WTC11 (cell line): ENCODE data around the gene RASA1. TPM values are rescaled to one million over a fixed set of nuclear protein-coding genes. Genes with fewer than 3 reads are reported as not detected.
A peak's percentile ranks its signal among the peaks of the same experiment; 100 is the strongest.

ENCODE experiments used
- ATAC-seq: fragments of 200-7000 bp; cut with Tn5 transposase; 2 replicates; pipeline ENCODE4 v1.10.0; 2021; ENCODE audit warnings: mild to moderate bottlenecking, moderate library complexity
- CTCF ChIA-PET: fragments of 300-600 bp; sonication (Branson Sonifier 250); formaldehyde crosslinking; loops from one replicate; lab custom pipeline; 2021; ENCODE audit warnings: antibody characterized with exemption; lab: Charles Lee
- POLR2A ChIA-PET: fragments of 350-600 bp; sonication (Branson Sonifier 250); formaldehyde crosslinking; loops from one replicate; lab custom pipeline; 2021; ENCODE audit warnings: antibody characterized with exemption; lab: Charles Lee
- DNase-seq: peaks from one replicate; pipeline ENCODE4 v3.0.0; 2021; ENCODE audit warnings: low spot score
- H3K27ac Mint-ChIP-seq: 2 replicates; pipeline ENCODE4 v1.8.0; 2021; ENCODE audit warnings: mixed read lengths
- H3K27me3 Mint-ChIP-seq: 2 replicates; pipeline ENCODE4 v1.8.0; 2021; ENCODE audit warnings: low read depth, mild to moderate bottlenecking, moderate library complexity, mixed read lengths
- H3K36me3 Mint-ChIP-seq: 2 replicates; pipeline ENCODE4 v1.8.0; 2021; ENCODE audit warnings: mixed read lengths
- H3K4me1 Mint-ChIP-seq: 2 replicates; pipeline ENCODE4 v1.8.0; 2022; ENCODE audit warnings: mixed read lengths
- H3K4me3 Mint-ChIP-seq: 2 replicates; pipeline ENCODE4 v1.8.0; 2021; ENCODE audit warnings: mild to moderate bottlenecking, moderate library complexity, mixed read lengths
- H3K9me3 Mint-ChIP-seq: 2 replicates; pipeline ENCODE4 v1.8.0; 2021; ENCODE audit warnings: mixed read lengths
- CBFB ChIP-seq: sonication (generic); formaldehyde crosslinking; IDR thresholded peaks from 2 replicates; pipeline ENCODE4 v1.8.1; 2022; ENCODE audit warnings: mild to moderate bottlenecking, low read depth, missing genetic modification reagents
- EMX1 ChIP-seq: fragments of 250-450 bp; sonication (Bioruptor Pico); IDR thresholded peaks from 2 replicates; pipeline ENCODE4 v1.8.0; 2021; ENCODE audit warnings: mild to moderate bottlenecking
- MYBL2 ChIP-seq: sonication (generic); formaldehyde crosslinking; IDR thresholded peaks from 2 replicates; pipeline ENCODE4 v1.8.1; 2023; ENCODE audit warnings: mild to moderate bottlenecking, moderate library complexity, missing genetic modification reagents
- NFE2L1 ChIP-seq: sonication (generic); formaldehyde crosslinking; IDR thresholded peaks from 2 replicates; pipeline ENCODE4 v1.8.1; 2023; ENCODE audit warnings: missing genetic modification reagents
- NFYB ChIP-seq: sonication (generic); formaldehyde crosslinking; conservative IDR thresholded peaks from 2 replicates; pipeline ENCODE4 v1.8.0; 2022; ENCODE audit warnings: low read depth, missing genetic modification reagents
- TP53 ChIP-seq: sonication (generic); formaldehyde crosslinking; IDR thresholded peaks from 2 replicates; pipeline ENCODE4 v1.8.1; 2023; ENCODE audit warnings: mild to moderate bottlenecking, missing genetic modification reagents
- ZNF121 ChIP-seq: sonication (generic); formaldehyde crosslinking; IDR thresholded peaks from 2 replicates; pipeline ENCODE4 v1.8.0; 2023; ENCODE audit warnings: missing genetic modification reagents
- ZNF219 ChIP-seq: sonication (generic); formaldehyde crosslinking; IDR thresholded peaks from 2 replicates; pipeline ENCODE4 v1.8.0; 2023; ENCODE audit warnings: missing genetic modification reagents, mild to moderate bottlenecking, borderline replicate concordance
- ZNF232 ChIP-seq: sonication (generic); formaldehyde crosslinking; IDR thresholded peaks from 2 replicates; pipeline ENCODE4 v1.8.0; 2022; ENCODE audit warnings: mild to moderate bottlenecking, missing genetic modification reagents
- ZNF263 ChIP-seq: sonication (generic); formaldehyde crosslinking; IDR thresholded peaks from 2 replicates; pipeline ENCODE4 v1.8.1; 2022; ENCODE audit warnings: low read depth, mild to moderate bottlenecking, moderate library complexity, missing genetic modification reagents
- total RNA-seq: library from RNA; stranded (reverse); gene quantifications from 3 replicates; pipeline ENCODE4 v1.2.3, GENCODE V29; 2021
- TF ChIP-seq, protein P1 (sequence below): fragments of 250-450 bp; sonication (Bioruptor Pico); IDR thresholded peaks from 2 replicates; pipeline ENCODE4 v1.9.0; 2021; ENCODE audit warnings: mild to moderate bottlenecking
- TF ChIP-seq, protein P2 (sequence below): sonication (generic); formaldehyde crosslinking; IDR thresholded peaks from 2 replicates; pipeline ENCODE4 v1.8.1; 2022; ENCODE audit warnings: mild to moderate bottlenecking, missing genetic modification reagents, moderate library complexity, borderline replicate concordance
- TF ChIP-seq, protein P3 (sequence below): sonication (generic); formaldehyde crosslinking; IDR thresholded peaks from 2 replicates; pipeline ENCODE4 v1.8.1; 2022; ENCODE audit warnings: low read depth, mild to moderate bottlenecking, moderate library complexity, missing genetic modification reagents, borderline replicate concordance
- TF ChIP-seq, protein P4 (sequence below): sonication (generic); formaldehyde crosslinking; IDR thresholded peaks from 2 replicates; pipeline ENCODE4 v1.8.0; 2023; ENCODE audit warnings: missing genetic modification reagents
- TF ChIP-seq, protein P5 (sequence below): sonication (generic); formaldehyde crosslinking; IDR thresholded peaks from 2 replicates; pipeline ENCODE4 v1.8.1; 2023; ENCODE audit warnings: mild to moderate bottlenecking, missing genetic modification reagents

RASA1 gene
- total RNA-seq, 1 experiment from 2014 or later = 31.0 TPM

DNA sequence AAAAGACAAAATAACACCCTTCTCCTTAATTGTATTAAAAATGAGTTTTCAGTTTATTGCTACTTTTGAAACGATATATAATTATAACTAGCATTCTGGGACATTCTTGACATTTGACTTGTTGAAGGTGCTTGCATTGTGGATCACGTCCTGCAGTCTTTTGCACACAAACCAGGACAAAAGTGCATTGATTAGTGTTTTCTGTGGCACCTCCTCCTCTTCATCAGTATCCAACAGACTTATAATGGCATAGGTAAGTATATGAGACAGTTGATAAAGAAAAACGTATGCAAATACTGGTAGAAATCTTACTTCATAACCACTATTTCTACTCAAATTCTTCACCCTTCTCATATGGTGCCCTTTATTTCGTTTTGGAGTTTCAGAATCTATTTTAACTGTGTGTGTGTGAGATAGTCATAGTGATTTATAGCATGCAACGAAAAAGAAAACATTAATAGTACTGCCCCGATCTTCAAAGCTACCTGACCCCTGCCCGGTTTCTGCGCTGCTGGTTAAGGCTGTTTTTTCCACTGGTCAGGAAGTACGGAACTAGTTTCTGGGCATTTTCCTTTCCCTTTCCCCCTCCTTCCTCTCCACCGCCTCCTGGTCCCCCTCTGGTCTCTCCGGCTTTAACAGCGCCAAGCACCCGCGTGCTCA is 639 bp upstream of the RASA1 start:
- Mint-ChIP-seq H3K27ac (peak overlapping the region; percentile 95), H3K4me3 (peak overlapping the region; percentile 99), H3K9me3 (no peaks in the 10 kb centered on the region), H3K27me3 (peaks cover 52% of the 10 kb centered on the region), H3K36me3 (no peaks in the 10 kb centered on the region)
- no peak for DNase-seq
- CTCF ChIA-PET = interaction anchor here (1.0 kb wide), 2 partner anchors 15 to 133 kb away, joined by 3 to 4 read pairs; no protein-coding TSS in a partner anchor
- no peak for TF ChIP-seq ZNF263 (CRISPR knock-in tag)
- TF ChIP-seq, protein P1, sequence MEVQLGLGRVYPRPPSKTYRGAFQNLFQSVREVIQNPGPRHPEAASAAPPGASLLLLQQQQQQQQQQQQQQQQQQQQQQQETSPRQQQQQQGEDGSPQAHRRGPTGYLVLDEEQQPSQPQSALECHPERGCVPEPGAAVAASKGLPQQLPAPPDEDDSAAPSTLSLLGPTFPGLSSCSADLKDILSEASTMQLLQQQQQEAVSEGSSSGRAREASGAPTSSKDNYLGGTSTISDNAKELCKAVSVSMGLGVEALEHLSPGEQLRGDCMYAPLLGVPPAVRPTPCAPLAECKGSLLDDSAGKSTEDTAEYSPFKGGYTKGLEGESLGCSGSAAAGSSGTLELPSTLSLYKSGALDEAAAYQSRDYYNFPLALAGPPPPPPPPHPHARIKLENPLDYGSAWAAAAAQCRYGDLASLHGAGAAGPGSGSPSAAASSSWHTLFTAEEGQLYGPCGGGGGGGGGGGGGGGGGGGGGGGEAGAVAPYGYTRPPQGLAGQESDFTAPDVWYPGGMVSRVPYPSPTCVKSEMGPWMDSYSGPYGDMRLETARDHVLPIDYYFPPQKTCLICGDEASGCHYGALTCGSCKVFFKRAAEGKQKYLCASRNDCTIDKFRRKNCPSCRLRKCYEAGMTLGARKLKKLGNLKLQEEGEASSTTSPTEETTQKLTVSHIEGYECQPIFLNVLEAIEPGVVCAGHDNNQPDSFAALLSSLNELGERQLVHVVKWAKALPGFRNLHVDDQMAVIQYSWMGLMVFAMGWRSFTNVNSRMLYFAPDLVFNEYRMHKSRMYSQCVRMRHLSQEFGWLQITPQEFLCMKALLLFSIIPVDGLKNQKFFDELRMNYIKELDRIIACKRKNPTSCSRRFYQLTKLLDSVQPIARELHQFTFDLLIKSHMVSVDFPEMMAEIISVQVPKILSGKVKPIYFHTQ (CRISPR knock-in tag) = 0 out of 2 replicates have a peak, but pooled peaks have one; percentile 32
- 0 out of 2 replicates have a peak, but pooled peaks have one; percentile 4 for TF ChIP-seq NFE2L1 (CRISPR knock-in tag)
- TF ChIP-seq ZNF219 (CRISPR knock-in tag) = 0 out of 2 replicates have a peak, but pooled peaks have one; percentile 38
- TF ChIP-seq, all 79 proteins: peak for 3
- POLR2A ChIA-PET = no interaction called here
- no peak for ATAC-seq
- H3K4me1 Mint-ChIP-seq = peaks cover 41% of the 10 kb centered on the region

DNA sequence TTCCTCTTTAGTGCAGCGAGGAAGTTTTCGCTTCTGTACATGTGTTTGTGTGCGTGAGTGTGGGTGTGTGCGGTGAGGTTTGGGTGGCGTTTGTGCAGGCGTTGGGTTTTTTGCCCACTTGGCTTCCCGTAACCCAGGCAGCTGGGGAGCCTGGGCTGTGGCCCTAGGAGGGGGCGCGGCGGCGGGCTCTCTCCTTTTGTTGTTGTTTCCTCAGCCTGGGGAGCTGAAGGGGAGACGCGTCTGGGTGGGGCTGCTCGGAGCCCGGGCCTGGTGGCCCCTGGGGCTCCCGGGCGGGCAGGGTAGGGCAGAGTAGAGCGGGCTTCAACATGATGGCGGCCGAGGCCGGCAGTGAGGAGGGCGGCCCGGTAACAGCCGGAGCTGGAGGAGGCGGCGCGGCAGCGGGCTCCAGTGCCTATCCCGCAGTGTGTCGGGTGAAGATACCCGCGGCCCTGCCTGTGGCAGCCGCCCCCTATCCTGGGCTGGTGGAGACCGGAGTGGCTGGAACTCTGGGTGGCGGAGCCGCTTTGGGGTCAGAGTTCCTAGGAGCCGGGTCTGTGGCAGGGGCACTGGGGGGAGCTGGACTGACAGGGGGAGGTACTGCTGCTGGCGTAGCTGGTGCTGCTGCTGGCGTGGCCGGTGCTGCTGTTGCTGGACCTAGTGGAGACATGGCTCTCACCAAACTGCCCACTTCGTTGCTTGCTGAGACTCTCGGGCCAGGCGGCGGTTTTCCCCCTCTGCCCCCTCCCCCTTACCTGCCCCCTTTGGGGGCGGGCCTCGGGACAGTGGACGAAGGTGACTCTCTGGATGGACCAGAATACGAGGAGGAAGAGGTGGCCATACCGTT is 665 bp downstream of the RASA1 start:
- TF ChIP-seq, protein P2, sequence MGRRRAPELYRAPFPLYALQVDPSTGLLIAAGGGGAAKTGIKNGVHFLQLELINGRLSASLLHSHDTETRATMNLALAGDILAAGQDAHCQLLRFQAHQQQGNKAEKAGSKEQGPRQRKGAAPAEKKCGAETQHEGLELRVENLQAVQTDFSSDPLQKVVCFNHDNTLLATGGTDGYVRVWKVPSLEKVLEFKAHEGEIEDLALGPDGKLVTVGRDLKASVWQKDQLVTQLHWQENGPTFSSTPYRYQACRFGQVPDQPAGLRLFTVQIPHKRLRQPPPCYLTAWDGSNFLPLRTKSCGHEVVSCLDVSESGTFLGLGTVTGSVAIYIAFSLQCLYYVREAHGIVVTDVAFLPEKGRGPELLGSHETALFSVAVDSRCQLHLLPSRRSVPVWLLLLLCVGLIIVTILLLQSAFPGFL (CRISPR knock-in tag) = no peak
- TF ChIP-seq ZNF232 (CRISPR knock-in tag) (no peak; the same call in 1 of the 2 replicates), ZNF121 (CRISPR knock-in tag) (no peak), NFYB (CRISPR knock-in tag) (0 out of 2 replicates have a peak, but pooled peaks have one; percentile 14), MYBL2 (CRISPR knock-in tag) (0 out of 2 replicates have a peak, but pooled peaks have one; percentile 31), TP53 (CRISPR knock-in tag) (peak; percentile 24; the same call in 1 of the 2 replicates), EMX1 (CRISPR knock-in tag) (no peak), CBFB (CRISPR knock-in tag) (0 out of 2 replicates have a peak, but pooled peaks have one; percentile 38)
- TF ChIP-seq, protein P3, sequence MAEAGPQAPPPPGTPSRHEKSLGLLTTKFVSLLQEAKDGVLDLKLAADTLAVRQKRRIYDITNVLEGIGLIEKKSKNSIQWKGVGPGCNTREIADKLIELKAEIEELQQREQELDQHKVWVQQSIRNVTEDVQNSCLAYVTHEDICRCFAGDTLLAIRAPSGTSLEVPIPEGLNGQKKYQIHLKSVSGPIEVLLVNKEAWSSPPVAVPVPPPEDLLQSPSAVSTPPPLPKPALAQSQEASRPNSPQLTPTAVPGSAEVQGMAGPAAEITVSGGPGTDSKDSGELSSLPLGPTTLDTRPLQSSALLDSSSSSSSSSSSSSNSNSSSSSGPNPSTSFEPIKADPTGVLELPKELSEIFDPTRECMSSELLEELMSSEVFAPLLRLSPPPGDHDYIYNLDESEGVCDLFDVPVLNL (CRISPR knock-in tag) = 0 out of 2 replicates have a peak, but pooled peaks have one; percentile 40
- TF ChIP-seq, protein P4, sequence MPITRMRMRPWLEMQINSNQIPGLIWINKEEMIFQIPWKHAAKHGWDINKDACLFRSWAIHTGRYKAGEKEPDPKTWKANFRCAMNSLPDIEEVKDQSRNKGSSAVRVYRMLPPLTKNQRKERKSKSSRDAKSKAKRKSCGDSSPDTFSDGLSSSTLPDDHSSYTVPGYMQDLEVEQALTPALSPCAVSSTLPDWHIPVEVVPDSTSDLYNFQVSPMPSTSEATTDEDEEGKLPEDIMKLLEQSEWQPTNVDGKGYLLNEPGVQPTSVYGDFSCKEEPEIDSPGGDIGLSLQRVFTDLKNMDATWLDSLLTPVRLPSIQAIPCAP (CRISPR knock-in tag) = 0 out of 2 replicates have a peak, but pooled peaks have one; percentile 11
- TF ChIP-seq, protein P5, sequence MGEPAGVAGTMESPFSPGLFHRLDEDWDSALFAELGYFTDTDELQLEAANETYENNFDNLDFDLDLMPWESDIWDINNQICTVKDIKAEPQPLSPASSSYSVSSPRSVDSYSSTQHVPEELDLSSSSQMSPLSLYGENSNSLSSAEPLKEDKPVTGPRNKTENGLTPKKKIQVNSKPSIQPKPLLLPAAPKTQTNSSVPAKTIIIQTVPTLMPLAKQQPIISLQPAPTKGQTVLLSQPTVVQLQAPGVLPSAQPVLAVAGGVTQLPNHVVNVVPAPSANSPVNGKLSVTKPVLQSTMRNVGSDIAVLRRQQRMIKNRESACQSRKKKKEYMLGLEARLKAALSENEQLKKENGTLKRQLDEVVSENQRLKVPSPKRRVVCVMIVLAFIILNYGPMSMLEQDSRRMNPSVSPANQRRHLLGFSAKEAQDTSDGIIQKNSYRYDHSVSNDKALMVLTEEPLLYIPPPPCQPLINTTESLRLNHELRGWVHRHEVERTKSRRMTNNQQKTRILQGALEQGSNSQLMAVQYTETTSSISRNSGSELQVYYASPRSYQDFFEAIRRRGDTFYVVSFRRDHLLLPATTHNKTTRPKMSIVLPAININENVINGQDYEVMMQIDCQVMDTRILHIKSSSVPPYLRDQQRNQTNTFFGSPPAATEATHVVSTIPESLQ (CRISPR knock-in tag) = no peak
- H3K27me3 Mint-ChIP-seq = peaks cover 39% of the 10 kb centered on the region
- ATAC-seq (peak; percentile 51), DNase-seq (peak; percentile 64)
- peak overlapping the region; percentile 99 for H3K4me3 Mint-ChIP-seq
- CTCF ChIA-PET = interaction anchor here (1.0 kb wide), 2 partner anchors 17 to 132 kb away, joined by 3 to 4 read pairs; no protein-coding TSS in a partner anchor
- no peaks in the 10 kb centered on the region for H3K36me3 Mint-ChIP-seq
- H3K27ac Mint-ChIP-seq = peak overlapping the region; percentile 98
- H3K4me1 Mint-ChIP-seq = peaks cover 36% of the 10 kb centered on the region
- no peaks in the 10 kb centered on the region for H3K9me3 Mint-ChIP-seq
- POLR2A ChIA-PET = interaction anchor here (0.6 to 1.3 kb wide), 2 partner anchors 9 to 14 kb away, joined by 4 to 5 read pairs; no protein-coding TSS in a partner anchor
